SK-N-SH treated with all-trans-retinoic acid at 6 μM for 48 hours (cell line): Measurements from ENCODE around the gene ERAP2.

Experiments used
- ATAC-seq: fragments of 200-7000 bp; cut with Tn5 transposase; 3 replicates; pipeline ENCODE4 v1.9.1; 2020; ENCODE audit warnings: mild to moderate bottlenecking, moderate library complexity
- BACH2 ChIP-seq: fragments of 250-450 bp; sonication (Bioruptor Pico); IDR thresholded peaks from 2 replicates; pipeline ENCODE4 v1.9.0; 2021; ENCODE audit warnings: mild to moderate bottlenecking, borderline replicate concordance
- CREB5 ChIP-seq: fragments of 250-450 bp; sonication (Bioruptor Pico); IDR thresholded peaks from 2 replicates; pipeline ENCODE4 v1.5.1; 2020; ENCODE audit warnings: low read depth, mild to moderate bottlenecking, moderate library complexity
- CSDC2 ChIP-seq: fragments of 250-450 bp; sonication (Bioruptor Pico); IDR thresholded peaks from 2 replicates; pipeline ENCODE4 v1.5.0; 2020; ENCODE audit warnings: mild to moderate bottlenecking, moderate library complexity
- CSRNP3 ChIP-seq: fragments of 250-450 bp; sonication (Bioruptor Pico); IDR thresholded peaks from 2 replicates; pipeline ENCODE4 v1.5.1; 2021; ENCODE audit warnings: mild to moderate bottlenecking, moderate library complexity
- ESRRG ChIP-seq: fragments of 250-450 bp; sonication (Bioruptor Pico); IDR thresholded peaks from 2 replicates; pipeline ENCODE4 v1.6.1; 2021; ENCODE audit warnings: mild to moderate bottlenecking
- GLIS3 ChIP-seq: fragments of 250-450 bp; sonication (Bioruptor Pico); IDR thresholded peaks from 2 replicates; pipeline ENCODE4 v1.5.0; 2020; ENCODE audit warnings: mild to moderate bottlenecking, moderate library complexity
- ISL1 ChIP-seq: fragments of 250-450 bp; sonication (Bioruptor Pico); IDR thresholded peaks from 2 replicates; pipeline ENCODE4 v2.1.2; 2022; ENCODE audit warnings: mild to moderate bottlenecking, moderate library complexity
- OSR1 ChIP-seq: fragments of 250-450 bp; sonication (Bioruptor Pico); IDR thresholded peaks from 2 replicates; pipeline ENCODE4 v1.8.0; 2022; ENCODE audit warnings: moderate library complexity, mild to moderate bottlenecking, inconsistent platforms
- PATZ1 ChIP-seq: fragments of 250-450 bp; sonication (Bioruptor Pico); IDR thresholded peaks from 2 replicates; pipeline ENCODE4 v1.8.0; 2020; ENCODE audit warnings: mild to moderate bottlenecking, moderate library complexity, borderline replicate concordance
- POU6F1 ChIP-seq: fragments of 250-450 bp; sonication (Bioruptor Pico); IDR thresholded peaks from 2 replicates; pipeline ENCODE4 v1.8.0; 2021; ENCODE audit warnings: low read depth, mild to moderate bottlenecking, moderate library complexity, borderline replicate concordance
- RARB ChIP-seq: fragments of 250-450 bp; sonication (Bioruptor Pico); IDR thresholded peaks from 2 replicates; pipeline ENCODE4 v1.8.0; 2021; ENCODE audit warnings: mild to moderate bottlenecking, moderate library complexity
- SNAI2 ChIP-seq: fragments of 250-450 bp; sonication (Bioruptor Pico); IDR thresholded peaks from 2 replicates; pipeline ENCODE4 v1.5.0; 2020; ENCODE audit warnings: mild to moderate bottlenecking, moderate library complexity
- TCF4 ChIP-seq: fragments of 250-450 bp; sonication (Bioruptor Pico); IDR thresholded peaks from 2 replicates; pipeline ENCODE4 v1.8.0; 2021; ENCODE audit warnings: mild to moderate bottlenecking, moderate library complexity, borderline replicate concordance
- ZC3H10 ChIP-seq: fragments of 250-450 bp; sonication (Bioruptor Pico); IDR thresholded peaks from 2 replicates; pipeline ENCODE4 v1.5.1; 2021; ENCODE audit warnings: mild to moderate bottlenecking, moderate library complexity
- ZFP3 ChIP-seq: fragments of 250-450 bp; sonication (Bioruptor Pico); IDR thresholded peaks from 2 replicates; pipeline ENCODE4 v1.5.0; 2020; ENCODE audit warnings: mild to moderate bottlenecking, moderate library complexity
- ZFP30 ChIP-seq: fragments of 450-650 bp; formaldehyde crosslinking; IDR thresholded peaks from 2 replicates; pipeline ENCODE4 v1.5.0; 2022; ENCODE audit warnings: mild to moderate bottlenecking, moderate library complexity
- ZNF565 ChIP-seq: fragments of 450-650 bp; formaldehyde crosslinking; conservative IDR thresholded peaks from 2 replicates; pipeline ENCODE4 v1.5.0; 2020; ENCODE audit warnings: low read depth, mild to moderate bottlenecking, moderate library complexity
- ZNF70 ChIP-seq: fragments of 450-650 bp; formaldehyde crosslinking; IDR thresholded peaks from 2 replicates; pipeline ENCODE4 v1.5.0; 2020; ENCODE audit warnings: mild to moderate bottlenecking, moderate library complexity
- TF ChIP-seq, protein P1 (sequence below): fragments of 250-450 bp; sonication (Bioruptor Pico); IDR thresholded peaks from 2 replicates; pipeline ENCODE4 v1.5.0; 2020; ENCODE audit warnings: mild to moderate bottlenecking, moderate library complexity

ERAP2 gene

GRCh38 chr5:96958977-96959376, 82.7 kb downstream of the ERAP2 start:
- TF ChIP-seq PATZ1 (CRISPR knock-in tag) = no peak
- no peak for TF ChIP-seq ZNF70 (CRISPR knock-in tag)
- no peak for TF ChIP-seq ZFP30 (CRISPR knock-in tag)
- TF ChIP-seq CSRNP3 = no peak
- no peak for TF ChIP-seq GLIS3 (CRISPR knock-in tag)
- TF ChIP-seq SNAI2 (CRISPR knock-in tag) = no peak
- no peak for TF ChIP-seq OSR1 (CRISPR knock-in tag)
- no peak for TF ChIP-seq CREB5
- no peak for TF ChIP-seq RARB (CRISPR knock-in tag)
- no peak for TF ChIP-seq ESRRG
- TF ChIP-seq, protein P1, sequence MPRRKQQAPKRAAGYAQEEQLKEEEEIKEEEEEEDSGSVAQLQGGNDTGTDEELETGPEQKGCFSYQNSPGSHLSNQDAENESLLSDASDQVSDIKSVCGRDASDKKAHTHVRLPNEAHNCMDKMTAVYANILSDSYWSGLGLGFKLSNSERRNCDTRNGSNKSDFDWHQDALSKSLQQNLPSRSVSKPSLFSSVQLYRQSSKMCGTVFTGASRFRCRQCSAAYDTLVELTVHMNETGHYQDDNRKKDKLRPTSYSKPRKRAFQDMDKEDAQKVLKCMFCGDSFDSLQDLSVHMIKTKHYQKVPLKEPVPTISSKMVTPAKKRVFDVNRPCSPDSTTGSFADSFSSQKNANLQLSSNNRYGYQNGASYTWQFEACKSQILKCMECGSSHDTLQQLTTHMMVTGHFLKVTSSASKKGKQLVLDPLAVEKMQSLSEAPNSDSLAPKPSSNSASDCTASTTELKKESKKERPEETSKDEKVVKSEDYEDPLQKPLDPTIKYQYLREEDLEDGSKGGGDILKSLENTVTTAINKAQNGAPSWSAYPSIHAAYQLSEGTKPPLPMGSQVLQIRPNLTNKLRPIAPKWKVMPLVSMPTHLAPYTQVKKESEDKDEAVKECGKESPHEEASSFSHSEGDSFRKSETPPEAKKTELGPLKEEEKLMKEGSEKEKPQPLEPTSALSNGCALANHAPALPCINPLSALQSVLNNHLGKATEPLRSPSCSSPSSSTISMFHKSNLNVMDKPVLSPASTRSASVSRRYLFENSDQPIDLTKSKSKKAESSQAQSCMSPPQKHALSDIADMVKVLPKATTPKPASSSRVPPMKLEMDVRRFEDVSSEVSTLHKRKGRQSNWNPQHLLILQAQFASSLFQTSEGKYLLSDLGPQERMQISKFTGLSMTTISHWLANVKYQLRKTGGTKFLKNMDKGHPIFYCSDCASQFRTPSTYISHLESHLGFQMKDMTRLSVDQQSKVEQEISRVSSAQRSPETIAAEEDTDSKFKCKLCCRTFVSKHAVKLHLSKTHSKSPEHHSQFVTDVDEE = no peak
- TF ChIP-seq ISL1 = no peak
- no peak for TF ChIP-seq POU6F1 (CRISPR knock-in tag)
- no peak for TF ChIP-seq BACH2 (CRISPR knock-in tag)
- TF ChIP-seq ZFP3 (CRISPR knock-in tag) = no peak
- TF ChIP-seq TCF4 = no peak
- no peak for ATAC-seq

GRCh38 chr5:96961053-96961452, 84.8 kb downstream of the ERAP2 start:
- TF ChIP-seq ZFP3 (CRISPR knock-in tag) (no peak), GLIS3 (CRISPR knock-in tag) (no peak), ZNF565 (CRISPR knock-in tag) (no peak), CREB5 (no peak), CSDC2 (CRISPR knock-in tag) (no peak)
- ATAC-seq = no peak

- TF ChIP-seq ZNF70 (CRISPR knock-in tag) (no peak), ZC3H10 (CRISPR knock-in tag) (no peak), PATZ1 (CRISPR knock-in tag) (no peak)
- ATAC-seq = no peak
Measured at GRCh38 chr5:96962540-96962991, 86.3 kb downstream of the ERAP2 start.
